Uterus (tissue), 4 donors: ENCODE measurements around the gene PRKAG2. TPM values are rescaled to one million over a fixed set of nuclear protein-coding genes. Genes with fewer than 3 reads are reported as not detected.

Source experiments
- DNase-seq, 2 donors: peaks; one replicate each; pipeline ENCODE4 v3.0.0-alpha.2; 2019 to 2020
- H3K27ac ChIP-seq, 2 donors: fragments of 200-600 bp; sonication (generic); 1 replicate in 1 of 2; 2 replicates in 1 of 2; pipeline ENCODE4 v1.5.1; 2016 to 2018
- H3K27me3 ChIP-seq, 2 donors: fragments of 200-600 bp; sonication (generic); one replicate each; pipeline ENCODE4 v1.5.1; 2018 to 2019; ENCODE audit warnings: control low read depth in 1 of 2
- H3K36me3 ChIP-seq, 2 donors: fragments of 200-600 bp; sonication (generic); one replicate each; pipeline ENCODE4 v1.5.1; 2019; ENCODE audit warnings: control low read depth in 1 of 2
- H3K4me1 ChIP-seq, 2 donors: fragments of 200-600 bp; sonication (generic); one replicate each; pipeline ENCODE4 v1.5.1; 2018 to 2019; ENCODE audit warnings: control low read depth in 1 of 2
- H3K4me3 ChIP-seq, 2 donors: fragments of 200-600 bp; sonication (generic); 1 replicate in 1 of 2; 2 replicates in 1 of 2; pipeline ENCODE4 v1.5.1; 2018 to 2019; ENCODE audit warnings: mild to moderate bottlenecking in 1 of 2
- H3K9me3 ChIP-seq, 2 donors: fragments of 200-600 bp; sonication (generic); one replicate each; pipeline ENCODE4 v1.5.1; 2019; ENCODE audit warnings: control low read depth in 1 of 2
- POLR2A ChIP-seq, 2 donors: fragments of 450-650 bp; IDR thresholded peaks; one replicate each; pipeline ENCODE4 v1.6.1; 2016; ENCODE audit warnings: antibody characterized with exemption in 2 of 2, mild to moderate bottlenecking in 1 of 2, moderate library complexity in 1 of 2
- intact Hi-C: fragments of 100-400 bp; cut with DNase I; formaldehyde crosslinking; loops from one replicate; pipeline ENCODE4 v1.15.1; 2023; ENCODE audit warnings: low total_unique reads
- total RNA-seq, 4 donors: library from RNA; depleted of rRNA in 3 of 4; stranded (reverse); fragments of >200 nt in 3 of 4; gene quantifications; one replicate each; pipeline versions ENCODE4 v1.1.0 to v1.2.4, GENCODE V29; 2014 to 2023
- TF ChIP-seq, protein P1 (sequence below), 4 experiments: fragments of 200-600 bp in 2 of 4; fragments of 450-650 bp in 2 of 4; sonication (generic) in 2 of 4; IDR thresholded peaks; one replicate each; pipeline ENCODE4 v1.5.1; 2016 to 2019; ENCODE audit warnings: antibody characterized with exemption in 4 of 4, mild to moderate bottlenecking in 2 of 4, moderate library complexity in 1 of 4
- donor health status: DM: yes; HTN: yes; CAD: no.

PRKAG2 gene
- total RNA-seq, 4 donors from 2014 or later: 15.1 to 66.2 (median 33.6) TPM

DNA sequence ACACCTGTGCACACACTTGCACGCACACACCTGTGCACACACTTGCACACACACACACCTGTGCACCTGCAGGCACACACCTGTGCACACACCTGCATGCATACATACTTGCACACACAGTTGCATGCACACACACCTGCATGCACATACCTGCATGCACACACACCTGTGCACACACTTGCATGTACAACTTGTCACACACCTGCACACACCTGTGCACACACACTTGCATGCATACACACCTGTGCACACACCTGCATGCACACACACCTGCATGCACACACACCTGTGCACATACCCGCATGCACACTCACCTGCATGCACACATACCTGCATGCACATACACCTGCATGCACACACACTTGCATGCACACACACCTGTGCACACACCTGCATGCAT lies 207.2 kb downstream of the PRKAG2 start:
- DNase-seq: no peak
- no peak for TF ChIP-seq POLR2A (IDR thresholded peaks at IDR 0.05)
- TF ChIP-seq, protein P1, sequence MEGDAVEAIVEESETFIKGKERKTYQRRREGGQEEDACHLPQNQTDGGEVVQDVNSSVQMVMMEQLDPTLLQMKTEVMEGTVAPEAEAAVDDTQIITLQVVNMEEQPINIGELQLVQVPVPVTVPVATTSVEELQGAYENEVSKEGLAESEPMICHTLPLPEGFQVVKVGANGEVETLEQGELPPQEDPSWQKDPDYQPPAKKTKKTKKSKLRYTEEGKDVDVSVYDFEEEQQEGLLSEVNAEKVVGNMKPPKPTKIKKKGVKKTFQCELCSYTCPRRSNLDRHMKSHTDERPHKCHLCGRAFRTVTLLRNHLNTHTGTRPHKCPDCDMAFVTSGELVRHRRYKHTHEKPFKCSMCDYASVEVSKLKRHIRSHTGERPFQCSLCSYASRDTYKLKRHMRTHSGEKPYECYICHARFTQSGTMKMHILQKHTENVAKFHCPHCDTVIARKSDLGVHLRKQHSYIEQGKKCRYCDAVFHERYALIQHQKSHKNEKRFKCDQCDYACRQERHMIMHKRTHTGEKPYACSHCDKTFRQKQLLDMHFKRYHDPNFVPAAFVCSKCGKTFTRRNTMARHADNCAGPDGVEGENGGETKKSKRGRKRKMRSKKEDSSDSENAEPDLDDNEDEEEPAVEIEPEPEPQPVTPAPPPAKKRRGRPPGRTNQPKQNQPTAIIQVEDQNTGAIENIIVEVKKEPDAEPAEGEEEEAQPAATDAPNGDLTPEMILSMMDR (IDR thresholded peaks at IDR 0.05): no peak
- H3K27ac ChIP-seq: no peak overlapping the region
- no peaks in the 10 kb centered on the region for H3K27me3 ChIP-seq
- H3K4me3 ChIP-seq: no peak overlapping the region
- no peaks in the 10 kb centered on the region for H3K36me3 ChIP-seq
- no peaks in the 10 kb centered on the region for H3K9me3 ChIP-seq
- intact Hi-C loops: no loop called here
- no peaks in the 10 kb centered on the region for H3K4me1 ChIP-seq

DNA sequence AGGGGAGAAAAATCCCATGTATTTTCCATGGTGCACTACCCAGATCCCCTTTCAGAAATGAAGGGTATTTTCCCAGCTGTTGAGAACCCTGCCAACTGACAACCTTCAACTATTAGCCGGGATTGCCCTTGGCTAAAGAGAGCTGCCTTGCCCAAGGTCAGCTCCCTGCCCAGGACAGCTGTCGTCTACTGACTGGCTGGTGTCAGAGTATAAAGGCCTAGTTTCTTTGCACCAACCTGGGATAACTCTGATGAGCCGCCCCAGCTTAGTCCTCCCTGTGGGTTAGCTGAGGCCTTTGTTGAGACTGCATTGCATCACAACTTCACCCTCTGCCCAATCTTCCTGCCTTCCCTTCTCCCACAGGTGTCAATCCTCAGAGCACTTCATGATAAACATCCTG lies 210.0 kb downstream of the PRKAG2 start:
- H3K27ac ChIP-seq: peak overlapping the region in 1 of 2 donors; percentile 60
- H3K4me1 ChIP-seq: no peaks in the 10 kb centered on the region
- H3K4me3 ChIP-seq: no peak overlapping the region
- TF ChIP-seq, protein P1 (IDR thresholded peaks at IDR 0.05): no peak
- TF ChIP-seq POLR2A (IDR thresholded peaks at IDR 0.05): no peak
- no peaks in the 10 kb centered on the region for H3K27me3 ChIP-seq
- H3K9me3 ChIP-seq: no peaks in the 10 kb centered on the region
- no peak for DNase-seq
- intact Hi-C loops: no loop called here
- no peaks in the 10 kb centered on the region for H3K36me3 ChIP-seq

DNA sequence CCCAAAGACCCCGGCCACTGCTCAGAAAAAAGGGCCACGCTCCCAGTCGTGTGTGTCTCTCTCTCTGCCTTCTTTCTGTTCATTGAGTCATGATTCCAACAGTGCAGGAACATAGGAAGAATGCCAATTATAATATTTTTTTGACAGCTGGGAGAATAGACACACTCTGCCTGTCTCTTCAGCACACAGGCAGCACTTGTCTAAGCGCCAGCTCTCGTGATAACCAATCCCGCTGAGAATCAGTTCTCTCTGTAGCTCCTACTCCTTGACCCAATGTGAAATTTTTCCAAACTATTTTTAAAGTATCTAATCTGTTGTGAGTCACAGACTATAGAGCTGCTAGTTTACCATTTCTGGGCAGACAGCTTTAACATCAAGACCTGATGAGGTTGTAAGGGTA lies 211.5 kb downstream of the PRKAG2 start:
- intact Hi-C loops: no loop called here
- Histone ChIP-seq H3K9me3 (no peaks in the 10 kb centered on the region), H3K27me3 (no peaks in the 10 kb centered on the region), H3K4me3 (no peak overlapping the region), H3K27ac (peak overlapping the region; percentile 57 to 60), H3K36me3 (no peaks in the 10 kb centered on the region), H3K4me1 (no peaks in the 10 kb centered on the region)
- DNase-seq: peak; percentile 77 to 79
- TF ChIP-seq, protein P1 (IDR thresholded peaks at IDR 0.05): no peak
- TF ChIP-seq POLR2A (IDR thresholded peaks at IDR 0.05): no peak

DNA sequence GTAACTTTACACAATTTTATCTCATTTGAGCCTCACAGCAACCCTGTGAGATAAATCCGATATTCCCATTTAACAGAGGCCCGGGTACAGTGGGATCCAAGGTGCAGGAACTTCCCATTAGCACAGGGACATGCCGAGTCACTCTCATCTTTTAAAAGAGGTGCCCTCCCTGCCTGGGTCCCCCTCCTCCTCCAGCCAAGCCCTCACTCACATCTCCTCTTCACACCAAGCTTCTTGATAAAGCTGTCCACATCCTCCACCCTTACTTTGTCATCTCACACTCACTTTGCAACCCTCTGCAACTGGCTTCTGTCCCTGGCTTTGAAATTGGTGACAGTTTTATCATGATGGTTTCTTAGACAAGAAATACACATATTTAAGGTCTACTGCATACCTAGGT lies 212.6 kb downstream of the PRKAG2 start:
- no peaks in the 10 kb centered on the region for H3K36me3 ChIP-seq
- H3K27me3 ChIP-seq: no peaks in the 10 kb centered on the region
- intact Hi-C loops: no loop called here
- H3K4me1 ChIP-seq: no peaks in the 10 kb centered on the region
- H3K27ac ChIP-seq: no peak overlapping the region
- DNase-seq: no peak
- TF ChIP-seq, protein P1 (IDR thresholded peaks at IDR 0.05): no peak
- no peak for TF ChIP-seq POLR2A (IDR thresholded peaks at IDR 0.05)
- H3K9me3 ChIP-seq: no peaks in the 10 kb centered on the region
- H3K4me3 ChIP-seq: no peak overlapping the region

DNA sequence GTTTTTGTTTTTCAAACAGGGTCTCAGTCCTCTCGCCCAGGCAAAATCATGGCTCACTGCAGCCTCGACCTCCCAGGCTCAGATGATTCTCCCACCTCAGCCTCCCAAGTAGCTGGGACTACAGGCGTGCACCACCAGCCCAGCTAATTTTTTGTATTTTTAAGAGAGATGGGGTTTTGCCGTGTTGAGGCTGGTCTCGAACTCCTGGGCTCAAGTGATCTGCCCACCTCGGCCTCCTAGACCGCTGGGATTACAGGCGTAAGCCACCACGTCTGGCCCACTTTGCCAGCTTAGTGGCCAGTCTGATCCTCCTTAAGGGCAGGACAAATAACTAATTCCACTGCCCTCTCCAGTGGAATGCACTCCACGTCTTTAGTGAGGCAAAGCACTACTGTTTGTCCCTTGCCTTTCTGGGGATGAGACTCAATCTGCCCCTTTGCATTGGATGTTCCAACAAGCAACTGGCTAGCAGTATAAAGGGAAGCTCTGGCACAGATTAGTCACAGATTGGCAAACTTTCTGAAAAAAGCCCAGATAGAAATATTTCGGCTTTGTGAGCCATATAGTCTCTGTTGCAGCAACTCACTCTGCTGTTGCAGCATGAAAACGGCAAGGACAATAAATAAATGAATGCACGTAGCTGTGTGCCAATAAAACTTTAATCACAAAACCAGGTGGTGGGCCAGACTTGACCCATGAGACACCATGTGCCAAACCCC lies 213.4 kb downstream of the PRKAG2 start:
- TF ChIP-seq, protein P1 (IDR thresholded peaks at IDR 0.05): no peak
- DNase-seq: no peak
- Histone ChIP-seq H3K27me3 (no peaks in the 10 kb centered on the region), H3K4me1 (no peaks in the 10 kb centered on the region), H3K4me3 (no peak overlapping the region), H3K36me3 (no peaks in the 10 kb centered on the region), H3K9me3 (no peaks in the 10 kb centered on the region), H3K27ac (no peak overlapping the region)
- intact Hi-C loops: no loop called here
